GM12865 (cell line): Measurements from ENCODE around the gene TCEA3.

Source experiments
- DNase-seq: peaks from one replicate; pipeline ENCODE4 v3.0.0; 2010; ENCODE audit warnings: low read depth
- H3K4me3 ChIP-seq: 2 replicates; pipeline ENCODE4 v1.5.1; 2011; ENCODE audit warnings: mild to moderate bottlenecking, low read depth, low read length, control low read depth
- CTCF ChIP-seq: IDR thresholded peaks from 2 replicates; pipeline ENCODE4 v1.5.1; 2011; ENCODE audit warnings: low read length, control low read depth, low read depth, inconsistent platforms; ENCODE audit not compliant: insufficient read depth; ENCODE audit errors: missing control alignments

Gene TCEA3

GRCh38 chr1:23421753-23422240, 2.8 kb downstream of the TCEA3 start:
- H3K4me3 ChIP-seq = no peak overlapping the region
- TF ChIP-seq CTCF = no peak
- no peak for DNase-seq

- no peak for TF ChIP-seq CTCF
- H3K4me3 ChIP-seq = no peak overlapping the region
- no peak for DNase-seq
Measured at GRCh38 chr1:23421343-23421742, 3.2 kb downstream of the TCEA3 start.

- no peak for DNase-seq
- no peak overlapping the region for H3K4me3 ChIP-seq
- no peak for TF ChIP-seq CTCF
Measured at GRCh38 chr1:23420778-23421177, 3.8 kb downstream of the TCEA3 start.

- no peak for DNase-seq
- H3K4me3 ChIP-seq = no peak overlapping the region
- TF ChIP-seq CTCF = no peak
Measured at GRCh38 chr1:23419180-23419579, 5.4 kb downstream of the TCEA3 start.

- DNase-seq = no peak
- TF ChIP-seq CTCF = no peak
- H3K4me3 ChIP-seq = no peak overlapping the region
Measured at GRCh38 chr1:23417570-23417969, 7.0 kb downstream of the TCEA3 start.

GRCh38 chr1:23416964-23417363, 7.6 kb downstream of the TCEA3 start:
- no peak for TF ChIP-seq CTCF
- no peak for DNase-seq
- H3K4me3 ChIP-seq = no peak overlapping the region

GRCh38 chr1:23408797-23409290, 15.7 kb downstream of the TCEA3 start:
- no peak for TF ChIP-seq CTCF
- H3K4me3 ChIP-seq = no peak overlapping the region

More at GRCh38 chr1:23408797-23409290, 15.7 kb downstream of the TCEA3 start:
- no peak for DNase-seq
